A673 (cell line): ENCODE measurements around the gene FBXO21. TPM values are rescaled to one million over a fixed set of nuclear protein-coding genes. Genes with fewer than 3 reads are reported as not detected.

Experiments used
- Bru-seq: library from RNA; stranded (reverse); fragments of 400-500 nt; gene quantifications from one replicate; lab custom pipeline; 2021; lab: Mats Ljungman, UMichigan
- BruChase-seq, 2 experiments: library from RNA; stranded (reverse); fragments of 400-500 nt; gene quantifications; one replicate each; lab custom pipeline; 2021; lab: Mats Ljungman, UMichigan
- BruUV-seq: library from RNA; stranded (reverse); fragments of 400-500 nt; replicated peaks from 2 replicates; lab custom pipeline; 2021; lab: Mats Ljungman, UMichigan
- CTCF ChIA-PET: fragments of 300-600 bp; sonication (Branson Sonifier 250); formaldehyde crosslinking; loops from one replicate; lab custom pipeline; 2022; ENCODE audit warnings: antibody characterized with exemption; lab: Charles Lee
- POLR2A ChIA-PET: fragments of 300-600 bp; sonication (Branson Sonifier 250); formaldehyde crosslinking; loops from one replicate; lab custom pipeline; 2022; ENCODE audit warnings: antibody characterized with exemption; ENCODE audit not compliant: low non-redundant PET; lab: Charles Lee
- DNase-seq: peaks from one replicate; pipeline ENCODE4 v3.0.0-alpha.2; 2015; ENCODE audit warnings: low spot score
- H3K27ac ChIP-seq: fragments of 200-600 bp; sonication (generic); 2 replicates; pipeline ENCODE4 v1.5.1; 2016; ENCODE audit warnings: mixed run types, low read depth, mild to moderate bottlenecking, mixed read lengths, antibody characterized with exemption, low read length; ENCODE audit not compliant: poor library complexity, severe bottlenecking
- H3K27me3 ChIP-seq: fragments of 200-600 bp; sonication (generic); replicated peaks from 2 replicates; pipeline ENCODE4 v1.6.1; 2017; ENCODE audit warnings: mixed run types, low read depth, mild to moderate bottlenecking, mixed read lengths, antibody characterized with exemption, low read length; ENCODE audit not compliant: insufficient read depth, poor library complexity
- H3K36me3 ChIP-seq: fragments of 200-600 bp; sonication (generic); 2 replicates; pipeline ENCODE4 v1.6.1; 2016; ENCODE audit warnings: mixed run types, mild to moderate bottlenecking, mixed read lengths, antibody characterized with exemption, low read length; ENCODE audit not compliant: insufficient read depth, poor library complexity, severe bottlenecking
- H3K4me1 ChIP-seq: fragments of 200-600 bp; sonication (generic); 2 replicates; pipeline ENCODE4 v1.6.1; 2017; ENCODE audit warnings: mixed run types, mild to moderate bottlenecking, mixed read lengths, antibody characterized with exemption, low read length; ENCODE audit not compliant: insufficient read depth, poor library complexity, severe bottlenecking
- H3K4me3 ChIP-seq: fragments of 200-600 bp; sonication (generic); 2 replicates; pipeline ENCODE4 v1.5.1; 2016; ENCODE audit warnings: low read depth, mixed run types, mild to moderate bottlenecking, mixed read lengths, low read length; ENCODE audit not compliant: poor library complexity, severe bottlenecking
- H3K9me3 ChIP-seq: fragments of 200-600 bp; sonication (generic); 2 replicates; pipeline ENCODE4 v1.6.1; 2016; ENCODE audit warnings: mixed run types, low read depth, mild to moderate bottlenecking, mixed read lengths, antibody characterized with exemption, low read length; ENCODE audit not compliant: poor library complexity, severe bottlenecking
- CTCF ChIP-seq: fragments of 300-800, 200-600 bp; sonication (generic); conservative IDR thresholded peaks from 2 replicates; pipeline ENCODE4 v1.5.1; 2017; ENCODE audit warnings: low read depth, mild to moderate bottlenecking, antibody characterized with exemption, low read length, moderate library complexity, mixed read lengths
- EZH2 ChIP-seq: fragments of 200-600 bp; sonication (generic); IDR thresholded peaks from 2 replicates; pipeline ENCODE4 v1.6.1; 2017; ENCODE audit warnings: borderline replicate concordance, low read depth, mild to moderate bottlenecking, mixed read lengths, antibody characterized with exemption, low read length; ENCODE audit not compliant: poor library complexity, severe bottlenecking
- intact Hi-C: fragments of 100-400 bp; cut with micrococcal nuclease; formaldehyde crosslinking; loops from one replicate; pipeline ENCODE4 v1.10.0; 2022; ENCODE audit not compliant: unreplicated experiment
- long read RNA-seq: library from polyadenylated mRNA; stranded (forward); transcript quantifications from one replicate; pipeline ENCODE4 v2.0.0, GENCODE V29; 2022
- total RNA-seq: library from RNA; stranded (reverse); gene quantifications from 2 replicates; pipeline ENCODE4 v1.2.3, GENCODE V29; 2021

FBXO21 gene
- 45.4 and 47.7 TPM in 2 replicates for total RNA-seq
- Bru-seq, nascent RNA, result percentile 86 among the genes with signal in this experiment
- BruChase-seq, experiment 1, labeled RNA remaining after a 2-hour chase, result percentile 83 among the genes with signal in this experiment
- percentile 85 among the genes with signal in this experiment for BruChase-seq, experiment 2, labeled RNA remaining after a 6-hour chase
- long read RNA-seq, full-length matches to known transcripts, result 130 of 148 reads
- long read RNA-seq, partial matches to known transcripts, result 6 of 148 reads
- long read RNA-seq, other reads (novel, unspliced or antisense), result 12 of 148 reads

- no peaks in the 10 kb centered on the region for H3K4me1 ChIP-seq
- POLR2A ChIA-PET, result no interaction called here
These were observed at the start of gene FBXO21 for GRCh38 chr12:117190210-117190781. Gene FBXO21, minus strand, starts transcription at chr12:117190470. Its CDS starts 14 bp downstream, at chr12:117190456.

GRCh38 chr12:117236456-117237001 lies 46.3 kb upstream of the FBXO21 start:
- no peaks in the 10 kb centered on the region for H3K27me3 ChIP-seq
- TF ChIP-seq CTCF, result peak; percentile 93
- TF ChIP-seq EZH2, result no peak
- intact Hi-C loops, result loop anchor here (1.0 to 5.0 kb wide), 4 partner anchors 124 to 601 kb away; partner anchors contain the start of gene NOS1
- H3K4me3 ChIP-seq, result no peak overlapping the region
- peaks cover 10% of the 10 kb centered on the region for H3K4me1 ChIP-seq
- H3K36me3 ChIP-seq, result peaks cover 8% of the 10 kb centered on the region
- ChIA-PET CTCF (interaction anchor here (1.3 to 1.8 kb wide), 5 partner anchors 9 to 614 kb away, joined by 3 to 5 read pairs (median 3); no protein-coding TSS in a partner anchor), POLR2A (no interaction called here)
- no peaks in the 10 kb centered on the region for H3K9me3 ChIP-seq
- H3K27ac ChIP-seq, result no peak overlapping the region
- no TSS peak for BruUV-seq
- peak; percentile 86 for DNase-seq

More at GRCh38 chr12:117190210-117190781, at the start of gene FBXO21:
- CTCF ChIA-PET, result no interaction called here
- DNase-seq, result peak; percentile 94
- intact Hi-C loops, result no loop called here
- Histone ChIP-seq H3K27ac (peak within 1 kb of the TSS; percentile 49), H3K36me3 (peaks cover 7% of the 10 kb centered on the region), H3K27me3 (peaks cover 3% of the 10 kb centered on the region), H3K9me3 (no peaks in the 10 kb centered on the region), H3K4me3 (peak within 1 kb of the TSS; percentile 87)
- no peak for TF ChIP-seq CTCF
- no peak for TF ChIP-seq EZH2
- BruUV-seq, result no TSS peak

- BruUV-seq, result no TSS peak
- Histone ChIP-seq H3K27me3 (no peaks in the 10 kb centered on the region), H3K27ac (no peak overlapping the region), H3K9me3 (no peaks in the 10 kb centered on the region), H3K36me3 (peaks cover 7% of the 10 kb centered on the region), H3K4me3 (no peak overlapping the region), H3K4me1 (peaks cover 10% of the 10 kb centered on the region)
- DNase-seq, result no peak
- ChIA-PET POLR2A (no interaction called here), CTCF (interaction anchor here (1.1 to 1.5 kb wide), 2 partner anchors 132 to 436 kb away, joined by 3 to 5 read pairs; no protein-coding TSS in a partner anchor)
- intact Hi-C loops, result loop anchor here (5.0 kb wide), 1 partner anchor 437 kb away; no protein-coding TSS in a partner anchor
- TF ChIP-seq EZH2, result no peak
- no peak for TF ChIP-seq CTCF
These were observed 45.0 kb upstream of the FBXO21 start for GRCh38 chr12:117235261-117235660.
